Body of pancreas (tissue), 4 donors: ENCODE data around the gene USP48.

Experiments used
- POLR2A ChIP-seq, 3 donors: fragments of 450-650 bp; IDR thresholded peaks; one replicate each; pipeline ENCODE4 v1.6.1; 2016; ENCODE audit warnings: antibody characterized with exemption in 3 of 3, mild to moderate bottlenecking in 2 of 3
- TF ChIP-seq, protein P1 (sequence below), 7 experiments: fragments of 450-650 bp in 4 of 7; fragments of 200-600 bp in 3 of 7; sonication (generic) in 3 of 7; IDR thresholded peaks; one replicate each; pipeline ENCODE4 v1.5.1; 2016 to 2019; ENCODE audit warnings: antibody characterized with exemption in 7 of 7

DNA sequence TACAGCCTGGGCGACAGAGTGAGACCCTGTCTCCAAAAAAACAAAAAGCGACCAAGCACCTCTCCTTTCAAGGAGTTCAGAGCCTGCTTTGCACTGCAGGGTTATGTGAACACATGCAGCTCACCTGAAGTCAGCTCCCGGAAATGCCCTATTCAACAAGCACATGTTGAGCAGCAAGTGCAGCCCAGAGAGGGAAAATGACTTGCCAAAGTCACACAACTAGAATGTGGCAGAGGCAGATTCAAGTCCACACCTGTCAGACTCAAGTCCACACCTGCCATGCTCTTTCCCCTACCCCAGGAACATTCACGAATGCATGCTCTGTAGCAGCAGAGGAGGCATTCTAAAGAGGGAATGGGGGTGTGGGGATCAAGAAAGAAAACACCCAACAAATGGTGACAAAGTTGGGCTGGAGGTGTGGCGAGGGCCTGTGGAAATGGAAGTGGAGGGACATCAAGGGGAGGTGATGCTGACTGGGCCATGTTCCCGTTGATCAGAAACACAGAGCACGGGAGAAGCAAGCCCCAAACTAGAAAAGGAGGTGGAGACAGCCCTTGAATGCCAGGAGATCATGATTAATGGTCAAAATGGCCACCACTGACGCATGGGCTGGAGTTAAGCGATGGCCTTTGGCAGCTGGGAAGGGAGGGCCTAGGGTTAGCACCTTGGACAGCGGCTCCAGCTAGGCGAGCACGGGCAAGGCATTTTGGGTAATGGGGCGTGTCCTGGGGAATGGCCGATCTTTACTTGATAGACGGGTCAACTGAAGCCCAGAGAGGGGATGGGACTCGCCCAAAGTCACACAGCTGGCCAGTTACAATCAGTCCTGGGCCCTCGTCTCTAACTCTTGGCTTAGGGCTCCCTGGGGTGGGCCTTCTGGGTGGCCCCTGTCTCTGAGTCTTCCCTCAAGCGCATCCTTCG lies 135.3 kb downstream of the USP48 start:
- TF ChIP-seq, protein P1, sequence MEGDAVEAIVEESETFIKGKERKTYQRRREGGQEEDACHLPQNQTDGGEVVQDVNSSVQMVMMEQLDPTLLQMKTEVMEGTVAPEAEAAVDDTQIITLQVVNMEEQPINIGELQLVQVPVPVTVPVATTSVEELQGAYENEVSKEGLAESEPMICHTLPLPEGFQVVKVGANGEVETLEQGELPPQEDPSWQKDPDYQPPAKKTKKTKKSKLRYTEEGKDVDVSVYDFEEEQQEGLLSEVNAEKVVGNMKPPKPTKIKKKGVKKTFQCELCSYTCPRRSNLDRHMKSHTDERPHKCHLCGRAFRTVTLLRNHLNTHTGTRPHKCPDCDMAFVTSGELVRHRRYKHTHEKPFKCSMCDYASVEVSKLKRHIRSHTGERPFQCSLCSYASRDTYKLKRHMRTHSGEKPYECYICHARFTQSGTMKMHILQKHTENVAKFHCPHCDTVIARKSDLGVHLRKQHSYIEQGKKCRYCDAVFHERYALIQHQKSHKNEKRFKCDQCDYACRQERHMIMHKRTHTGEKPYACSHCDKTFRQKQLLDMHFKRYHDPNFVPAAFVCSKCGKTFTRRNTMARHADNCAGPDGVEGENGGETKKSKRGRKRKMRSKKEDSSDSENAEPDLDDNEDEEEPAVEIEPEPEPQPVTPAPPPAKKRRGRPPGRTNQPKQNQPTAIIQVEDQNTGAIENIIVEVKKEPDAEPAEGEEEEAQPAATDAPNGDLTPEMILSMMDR (IDR thresholded peaks at IDR 0.05) = no peak
- no peak for TF ChIP-seq POLR2A (IDR thresholded peaks at IDR 0.05)
